Vagina (tissue), 2 donors: ENCODE measurements around the gene UQCRC1.

Experiments used
- CTCF ChIP-seq, 3 experiments: fragments of 450-650 bp in 2 of 3; fragments of 200-600 bp in 1 of 3; sonication (generic) in 1 of 3; IDR thresholded peaks; one replicate each; pipeline ENCODE4 v1.5.1; 2017 to 2019; ENCODE audit warnings: antibody characterized with exemption in 3 of 3, mild to moderate bottlenecking in 2 of 3, moderate library complexity in 2 of 3
- POLR2A ChIP-seq, 2 donors: fragments of 450-650 bp; IDR thresholded peaks; one replicate each; pipeline ENCODE4 v1.6.1; 2017; ENCODE audit warnings: antibody characterized with exemption in 2 of 2, mild to moderate bottlenecking in 2 of 2, moderate library complexity in 2 of 2

- no peak for TF ChIP-seq CTCF (IDR thresholded peaks at IDR 0.05)
- TF ChIP-seq POLR2A (IDR thresholded peaks at IDR 0.05), result no peak
These were observed 43.1 kb downstream of the UQCRC1 start for GRCh38 chr3:48566401-48566760.
